Naive thymus-derived CD4-positive, alpha-beta T cell (primary cell): Measurements from ENCODE around the gene CHML. TPM values are rescaled to one million over a fixed set of nuclear protein-coding genes. Genes with fewer than 3 reads are reported as not detected.

Experiments used
- ATAC-seq: fragments of 150-1000 bp; cut with Tn5 transposase; 2 replicates; pipeline ENCODE4 v1.10.0; 2021; ENCODE audit warnings: mild to moderate bottlenecking, moderate library complexity
- CTCF ChIA-PET: fragments of 350-600 bp; sonication (Branson Sonifier 250); formaldehyde crosslinking; loops from one replicate; lab custom pipeline; 2021; ENCODE audit warnings: antibody characterized with exemption; lab: Charles Lee
- POLR2A ChIA-PET: fragments of 350-600 bp; sonication (Branson Sonifier 250); formaldehyde crosslinking; loops from one replicate; lab custom pipeline; 2021; ENCODE audit warnings: antibody characterized with exemption, inconsistent platforms; lab: Charles Lee
- DNase-seq, 9 donors: peaks; one replicate each; pipeline versions ENCODE4 v3.0.0 to v3.0.0-alpha.2; 2020 to 2022; ENCODE audit warnings: mixed read lengths in 1 of 9
- H3K27ac ChIP-seq: one replicate; pipeline ENCODE4 v1.7.0; 2013; ENCODE audit warnings: mild to moderate bottlenecking, low read depth, low read length, moderate library complexity
- H3K27me3 ChIP-seq, 2 donors: one replicate each; pipeline ENCODE4 v1.7.0; 2013; ENCODE audit warnings: low read length in 2 of 2, mild to moderate bottlenecking in 2 of 2, moderate library complexity in 2 of 2; ENCODE audit not compliant: control insufficient read depth in 2 of 2, insufficient read depth in 2 of 2
- H3K36me3 ChIP-seq, 3 experiments: 1 replicate in 2 of 3; 2 replicates in 1 of 3; pipeline ENCODE4 v1.7.0; 2013; ENCODE audit warnings: low read length in 3 of 3, mild to moderate bottlenecking in 3 of 3, moderate library complexity in 1 of 3; ENCODE audit not compliant: insufficient read depth in 3 of 3, control insufficient read depth in 2 of 3
- H3K4me1 ChIP-seq, 2 donors: one replicate each; pipeline ENCODE4 v1.7.0; 2013; ENCODE audit warnings: low read length in 2 of 2, mild to moderate bottlenecking in 2 of 2, moderate library complexity in 1 of 2; ENCODE audit not compliant: control insufficient read depth in 2 of 2, insufficient read depth in 2 of 2
- H3K4me3 ChIP-seq: 2 replicates; pipeline ENCODE4 v1.7.0; 2013; ENCODE audit warnings: mild to moderate bottlenecking, low read length
- H3K9me3 ChIP-seq, 3 experiments: 1 replicate in 2 of 3; 2 replicates in 1 of 3; pipeline ENCODE4 v1.7.0; 2013; ENCODE audit warnings: low read length in 3 of 3; ENCODE audit not compliant: control insufficient read depth in 2 of 3
- H3K27ac Mint-ChIP-seq, 9 donors: one replicate each; pipeline ENCODE4 v1.8.0; 2020 to 2022; ENCODE audit warnings: mixed read lengths in 9 of 9, mild to moderate bottlenecking in 8 of 9, moderate library complexity in 5 of 9, inconsistent platforms in 2 of 9
- H3K27me3 Mint-ChIP-seq, 5 donors: one replicate each; pipeline ENCODE4 v1.8.0; 2021 to 2022; ENCODE audit warnings: mixed read lengths in 5 of 5, mild to moderate bottlenecking in 1 of 5
- H3K36me3 Mint-ChIP-seq, 5 donors: one replicate each; pipeline ENCODE4 v1.8.0; 2020 to 2022; ENCODE audit warnings: mixed read lengths in 5 of 5, mild to moderate bottlenecking in 3 of 5, inconsistent platforms in 1 of 5
- H3K4me1 Mint-ChIP-seq, 7 donors: one replicate each; pipeline ENCODE4 v1.8.0; 2020 to 2022; ENCODE audit warnings: mixed read lengths in 7 of 7, mild to moderate bottlenecking in 3 of 7, inconsistent platforms in 1 of 7
- H3K4me3 Mint-ChIP-seq, 10 donors: one replicate each; pipeline ENCODE4 v1.8.0; 2020 to 2022; ENCODE audit warnings: mild to moderate bottlenecking in 10 of 10, mixed read lengths in 10 of 10, moderate library complexity in 6 of 10, inconsistent platforms in 2 of 10
- H3K9me3 Mint-ChIP-seq, 11 donors: one replicate each; pipeline ENCODE4 v1.8.0; 2020 to 2022; ENCODE audit warnings: mixed read lengths in 11 of 11, mild to moderate bottlenecking in 4 of 11, inconsistent platforms in 1 of 11, moderate library complexity in 1 of 11
- intact Hi-C, 2 donors: fragments of 100-400 bp; cut with micrococcal nuclease; formaldehyde crosslinking; loops; one replicate each; pipeline ENCODE4 v1.15.1; 2023
- polyA plus RNA-seq, 2 donors: library from polyadenylated mRNA; unstranded; fragments of 300-500 nt; fragmentation: Illumina TruSeq; gene quantifications; one replicate each; pipeline ENCODE4 v1.2.3, GENCODE V29; 2021
- total RNA-seq, 6 experiments: library from RNA in 5 of 6; stranded (reverse) in 5 of 6; gene quantifications; 1 replicate in 5 of 6; 2 replicates in 1 of 6; pipeline ENCODE4 v1.2.3 and lab custom pipeline; 2021 to 2026

The CHML gene
- total and polyA plus RNA-seq, 7 experiments from 2014 or later: 6.6 to 18.3 (median 11.6) TPM

- Histone ChIP-seq H3K27ac (no peak overlapping the region), H3K27me3 (no peaks in the 10 kb centered on the region), H3K4me3 (no peak overlapping the region), H3K36me3 (no peaks in the 10 kb centered on the region), H3K9me3 (no peaks in the 10 kb centered on the region), H3K4me1 (peaks cover 8 to 21% of the 10 kb centered on the region in 2 donors)
- Mint-ChIP-seq H3K27ac (peak overlapping the region in 1 of 9 donors; percentile 3), H3K9me3 (peaks cover 0 to 2% (median 0%) of the 10 kb centered on the region in 11 donors), H3K4me3 (no peak overlapping the region), H3K4me1 (peaks cover 4 to 30% (median 20%) of the 10 kb centered on the region in 7 donors), H3K27me3 (peaks cover 0 to 7% (median 0%) of the 10 kb centered on the region in 5 donors), H3K36me3 (peaks cover 3 to 17% (median 4%) of the 10 kb centered on the region in 5 donors)
- intact Hi-C loops: loop anchor here in 1 of 2 donors (5.0 kb wide), 2 partner anchors 57 to 77 kb away; no protein-coding TSS in a partner anchor
- ChIA-PET CTCF (no interaction called here), POLR2A (interaction anchor here (1.7 kb wide), 1 partner anchor 40 kb away, joined by 4 read pairs; the partner anchor contains the start of genes CHML and OPN3)
- ATAC-seq (no peak), DNase-seq (no peak)
Observed at GRCh38 chr1:241679961-241680360, 39.8 kb upstream of the CHML start.

GRCh38 chr1:241679404-241679803, 39.2 kb upstream of the CHML start:
- ChIA-PET POLR2A (interaction anchor here (1.7 kb wide), 1 partner anchor 39 kb away, joined by 4 read pairs; the partner anchor contains the start of genes CHML and OPN3), CTCF (no interaction called here)
- peaks cover 8 to 21% of the 10 kb centered on the region in 2 donors for H3K4me1 ChIP-seq
- ATAC-seq (no peak), DNase-seq (no peak)
- H3K27ac Mint-ChIP-seq: no peak overlapping the region
- H3K36me3 ChIP-seq: no peaks in the 10 kb centered on the region
- H3K36me3 Mint-ChIP-seq: peaks cover 3 to 17% (median 4%) of the 10 kb centered on the region in 5 donors
- H3K4me1 Mint-ChIP-seq: peaks cover 4 to 30% (median 20%) of the 10 kb centered on the region in 7 donors
- peaks cover 0 to 7% (median 0%) of the 10 kb centered on the region in 5 donors for H3K27me3 Mint-ChIP-seq
- H3K27me3 ChIP-seq: no peaks in the 10 kb centered on the region
- no peak overlapping the region for H3K27ac ChIP-seq
- no peak overlapping the region for H3K4me3 ChIP-seq
- no peaks in the 10 kb centered on the region for H3K9me3 ChIP-seq
- H3K9me3 Mint-ChIP-seq: peaks cover 0 to 2% (median 0%) of the 10 kb centered on the region in 11 donors
- H3K4me3 Mint-ChIP-seq: no peak overlapping the region
- intact Hi-C loops: loop anchor here in 1 of 2 donors (5.0 kb wide), 2 partner anchors 58 to 78 kb away; no protein-coding TSS in a partner anchor

- H3K27ac ChIP-seq: no peak overlapping the region
- H3K27me3 Mint-ChIP-seq: peaks cover 0 to 7% (median 0%) of the 10 kb centered on the region in 5 donors
- no peaks in the 10 kb centered on the region for H3K36me3 ChIP-seq
- POLR2A ChIA-PET: interaction anchor here (1.5 to 1.7 kb wide), 2 partner anchors 38 to 159 kb away, joined by 4 read pairs; partner anchors contain the start of genes CHML, FH and OPN3
- intact Hi-C loops: loop anchor here in 1 of 2 donors (5.0 kb wide), 2 partner anchors 59 to 79 kb away; no protein-coding TSS in a partner anchor
- ATAC-seq (no peak), DNase-seq (no peak)
- peak overlapping the region in 1 of 9 donors; percentile 96 for H3K27ac Mint-ChIP-seq
- H3K9me3 ChIP-seq: no peaks in the 10 kb centered on the region
- peaks cover 3 to 17% (median 4%) of the 10 kb centered on the region in 5 donors for H3K36me3 Mint-ChIP-seq
- no peak overlapping the region for H3K4me3 Mint-ChIP-seq
- H3K4me1 Mint-ChIP-seq: peaks cover 4 to 30% (median 20%) of the 10 kb centered on the region in 7 donors
- CTCF ChIA-PET: no interaction called here
- no peak overlapping the region for H3K4me3 ChIP-seq
- no peaks in the 10 kb centered on the region for H3K27me3 ChIP-seq
- H3K4me1 ChIP-seq: peaks cover 8 to 21% of the 10 kb centered on the region in 2 donors
- H3K9me3 Mint-ChIP-seq: peaks cover 0 to 2% (median 0%) of the 10 kb centered on the region in 11 donors
Observed at GRCh38 chr1:241678536-241678935, 38.4 kb upstream of the CHML start.

- Histone ChIP-seq H3K4me1 (peaks cover 8 to 21% of the 10 kb centered on the region in 2 donors), H3K27ac (peak overlapping the region; percentile 55), H3K4me3 (peak overlapping the region; percentile 28), H3K27me3 (no peaks in the 10 kb centered on the region), H3K36me3 (no peaks in the 10 kb centered on the region), H3K9me3 (no peaks in the 10 kb centered on the region)
- CTCF ChIA-PET: interaction anchor here (0.6 to 0.7 kb wide), 2 partner anchors 51 to 56 kb away, joined by 3 to 4 read pairs; no protein-coding TSS in a partner anchor
- Mint-ChIP-seq H3K4me3 (peak overlapping the region; percentile 53 to 88 (median 76)), H3K27me3 (peaks cover 0 to 6% (median 0%) of the 10 kb centered on the region in 5 donors), H3K36me3 (peaks cover 0 to 9% (median 4%) of the 10 kb centered on the region in 5 donors), H3K4me1 (peaks cover 4 to 30% (median 20%) of the 10 kb centered on the region in 7 donors), H3K27ac (peak overlapping the region; percentile 85 to 97 (median 90)), H3K9me3 (peaks cover 0 to 5% (median 0%) of the 10 kb centered on the region in 11 donors)
- intact Hi-C loops: loop anchor here (1.0 to 5.0 kb wide), 11 partner anchors 29 to 1578 kb away; partner anchors contain the start of genes CHML (in 2 of the 2), OPN3 (in 2 of the 2), CEP170 (in 1 of the 2) and FH (in 1 of the 2)
- DNase-seq: peak in 8 of 9 donors; percentile 23 to 83 (median 75)
- POLR2A ChIA-PET: interaction anchor here (1.3 to 1.5 kb wide), 2 partner anchors 37 to 158 kb away, joined by 4 to 5 read pairs; partner anchors contain the start of genes CHML, FH and OPN3
- ATAC-seq: peak; percentile 97
Observed at GRCh38 chr1:241677201-241677600, 37.0 kb upstream of the CHML start.

GRCh38 chr1:241675983-241676382, 35.8 kb upstream of the CHML start:
- Mint-ChIP-seq H3K27ac (peak overlapping the region in 8 of 9 donors; percentile 55 to 96 (median 89)), H3K4me3 (peak overlapping the region in 5 of 10 donors; percentile 21 to 88 (median 61)), H3K4me1 (peaks cover 4 to 30% (median 20%) of the 10 kb centered on the region in 7 donors), H3K36me3 (peaks cover 0 to 5% (median 4%) of the 10 kb centered on the region in 5 donors), H3K9me3 (peaks cover 0 to 3% (median 0%) of the 10 kb centered on the region in 11 donors), H3K27me3 (peaks cover 0 to 7% (median 0%) of the 10 kb centered on the region in 5 donors)
- intact Hi-C loops: loop anchor here in 1 of 2 donors (2.0 to 5.0 kb wide), 4 partner anchors 61 to 125 kb away; no protein-coding TSS in a partner anchor
- no peaks in the 10 kb centered on the region for H3K27me3 ChIP-seq
- peaks cover 8 to 21% of the 10 kb centered on the region in 2 donors for H3K4me1 ChIP-seq
- CTCF ChIA-PET: no interaction called here
- no peak overlapping the region for H3K27ac ChIP-seq
- ATAC-seq (no peak), DNase-seq (peak in 1 of 9 donors; percentile 2)
- POLR2A ChIA-PET: interaction anchor here (0.9 to 1.3 kb wide), 2 partner anchors 46 to 126 kb away, joined by 3 to 7 read pairs; no protein-coding TSS in a partner anchor
- no peaks in the 10 kb centered on the region for H3K9me3 ChIP-seq
- no peaks in the 10 kb centered on the region for H3K36me3 ChIP-seq
- H3K4me3 ChIP-seq: no peak overlapping the region

GRCh38 chr1:241674805-241675384, 34.7 kb upstream of the CHML start:
- DNase-seq (no peak), ATAC-seq (no peak)
- Histone ChIP-seq H3K4me1 (peaks cover 8 to 21% of the 10 kb centered on the region in 2 donors), H3K9me3 (no peaks in the 10 kb centered on the region), H3K27ac (no peak overlapping the region), H3K4me3 (no peak overlapping the region), H3K27me3 (no peaks in the 10 kb centered on the region), H3K36me3 (no peaks in the 10 kb centered on the region)
- Mint-ChIP-seq H3K27me3 (peaks cover 0 to 7% (median 0%) of the 10 kb centered on the region in 5 donors), H3K27ac (peak overlapping the region in 7 of 9 donors; percentile 12 to 96 (median 48)), H3K9me3 (peaks cover 0 to 3% (median 0%) of the 10 kb centered on the region in 11 donors), H3K4me1 (peaks cover 4 to 24% (median 20%) of the 10 kb centered on the region in 7 donors), H3K36me3 (peaks cover 0 to 1% (median 0%) of the 10 kb centered on the region in 5 donors), H3K4me3 (no peak overlapping the region)
- intact Hi-C loops: loop anchor here in 1 of 2 donors (5.0 kb wide), 2 partner anchors 62 to 82 kb away; no protein-coding TSS in a partner anchor
- ChIA-PET POLR2A (interaction anchor here (0.9 kb wide), 1 partner anchor 45 kb away, joined by 3 read pairs; no protein-coding TSS in a partner anchor), CTCF (no interaction called here)
